GM19099 (cell line): ENCODE measurements around the gene OVOL1.

Experiments
- POLR2A ChIP-seq: IDR thresholded peaks from 3 replicates; pipeline ENCODE4 v1.6.1; 2011; ENCODE audit warnings: low read depth; ENCODE audit not compliant: insufficient read length; ENCODE audit errors: extremely low read depth

Gene OVOL1

DNA sequence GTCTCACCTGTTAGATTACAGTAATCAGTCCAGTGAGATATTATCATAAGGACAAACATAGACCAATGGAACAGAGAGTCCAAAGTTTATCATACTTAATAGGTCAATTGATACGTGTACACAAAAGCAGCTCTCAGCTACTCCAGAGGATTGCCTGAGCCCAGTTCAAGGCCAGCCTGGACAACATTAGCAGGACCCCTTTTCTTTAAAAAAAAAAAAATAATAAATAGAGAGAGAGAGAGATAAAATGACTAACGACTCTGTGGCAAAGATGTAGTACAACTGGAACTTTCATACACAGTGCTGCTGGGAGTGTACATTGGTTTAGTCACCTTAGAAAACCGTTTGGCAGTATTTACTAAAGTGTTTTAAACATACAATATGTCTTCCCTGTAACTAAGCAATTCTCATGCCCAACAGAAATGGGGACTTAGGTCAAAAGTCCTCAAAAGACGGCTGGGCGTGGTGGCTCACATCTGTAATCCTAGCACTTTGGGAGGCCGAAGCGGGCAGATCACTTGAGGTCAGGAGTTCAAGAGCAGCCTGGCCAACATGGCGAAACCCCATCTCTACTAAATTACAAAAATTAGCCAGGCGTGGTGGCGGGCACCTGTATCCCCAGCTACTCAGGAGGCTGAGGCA, 57.5 kb downstream of the OVOL1 start:
- TF ChIP-seq POLR2A, result no peak
